HT1080 (cell line): ENCODE data around the gene PTPRD. TPM values are rescaled to one million over a fixed set of nuclear protein-coding genes. Genes with fewer than 3 reads are reported as not detected.

Experiments
- DNase-seq: peaks from one replicate; pipeline ENCODE4 v3.0.0-alpha.2; 2015; ENCODE audit warnings: low read depth
- small RNA-seq: library from RNA; depleted of rRNA; stranded (forward); fragments of <200 nt; gene quantifications from one replicate; pipeline ENCODE3, GENCODE V24; 2014
- total RNA-seq: library from RNA; depleted of rRNA; stranded (reverse); fragments of >200 nt; shearing (Covaris generic); gene quantifications from 2 replicates; pipeline ENCODE4 v1.2.3, GENCODE V29; 2014

PTPRD gene
- total RNA-seq, 1 experiment from 2014 or later: 9.6 TPM

DNA sequence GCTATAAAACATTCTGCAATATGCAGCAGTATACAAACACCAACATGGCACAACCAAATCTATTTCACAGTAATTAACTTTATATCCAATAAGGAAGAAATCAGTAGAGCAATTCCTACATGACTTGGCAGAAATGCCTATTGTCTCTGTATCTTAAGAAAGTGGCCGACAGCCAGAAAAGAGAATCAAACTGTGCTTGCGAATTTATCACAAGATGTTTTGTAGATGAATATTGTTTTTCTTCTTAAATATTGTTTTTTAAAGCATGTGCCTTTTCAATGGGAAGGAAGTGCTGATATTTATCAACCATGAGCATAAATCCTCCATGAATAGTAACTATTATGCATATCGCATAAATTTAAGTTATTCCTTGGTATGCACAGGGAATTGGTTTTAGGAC is 2311.5 kb downstream of the PTPRD start:
- no peak for DNase-seq

DNA sequence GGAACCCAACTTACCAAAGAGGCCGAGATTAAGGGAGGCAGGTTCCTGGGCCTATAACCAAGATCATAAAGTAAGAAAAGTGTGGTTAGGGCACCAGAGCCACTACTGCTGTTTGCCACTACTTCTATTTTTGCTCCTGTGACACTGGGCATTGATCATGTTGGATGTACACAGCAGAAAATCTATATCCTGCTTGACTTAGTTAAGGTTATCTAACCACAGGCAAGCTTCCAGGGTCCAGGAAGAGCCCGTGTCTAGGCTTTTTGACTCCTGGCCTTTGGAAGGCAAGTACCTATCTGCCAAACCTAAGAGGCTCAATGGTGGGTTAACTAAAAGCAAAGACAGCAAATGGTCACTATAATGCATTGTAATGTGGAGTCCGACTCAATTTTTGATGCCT is 2315.8 kb downstream of the PTPRD start:
- no peak for DNase-seq

DNA sequence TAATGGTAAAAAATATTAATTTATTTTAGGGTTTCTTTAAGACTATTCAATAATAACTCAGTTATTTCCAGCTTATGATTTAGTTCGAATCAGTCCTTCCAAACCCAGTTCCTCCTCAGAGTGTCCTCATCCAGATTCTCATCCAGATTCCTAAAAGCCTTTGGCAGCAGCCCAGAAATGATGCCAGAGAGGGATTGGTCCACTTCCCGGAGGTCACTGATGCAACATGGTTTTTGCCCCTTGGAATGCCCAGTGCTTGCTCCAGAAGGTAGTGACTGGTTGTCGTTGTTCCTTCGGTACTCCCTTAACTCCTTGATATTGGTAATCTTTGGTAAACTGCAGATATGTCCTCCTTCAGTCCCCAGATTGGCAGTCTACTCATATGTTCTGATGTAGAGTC is 2320.1 kb downstream of the PTPRD start:
- DNase-seq: no peak

DNA sequence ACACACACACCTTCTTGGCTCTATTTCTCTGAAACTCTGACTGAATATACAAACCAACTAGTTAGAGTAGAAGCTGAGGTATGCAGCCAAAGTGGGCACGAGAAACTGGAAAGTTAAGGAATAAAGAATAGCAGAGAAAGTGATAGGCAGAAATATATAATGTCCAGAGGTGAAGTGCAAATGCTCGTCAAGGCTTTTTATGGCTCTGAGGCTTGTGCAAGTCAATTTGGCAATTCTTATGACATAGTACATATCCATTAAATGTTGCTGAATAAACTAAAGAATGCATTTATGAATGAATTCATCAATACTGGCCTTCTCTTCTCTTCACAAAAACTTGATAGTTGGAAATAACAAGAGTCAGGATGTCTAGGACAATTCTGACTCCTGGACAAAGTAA is 2323.1 kb downstream of the PTPRD start:
- no peak for DNase-seq

DNA sequence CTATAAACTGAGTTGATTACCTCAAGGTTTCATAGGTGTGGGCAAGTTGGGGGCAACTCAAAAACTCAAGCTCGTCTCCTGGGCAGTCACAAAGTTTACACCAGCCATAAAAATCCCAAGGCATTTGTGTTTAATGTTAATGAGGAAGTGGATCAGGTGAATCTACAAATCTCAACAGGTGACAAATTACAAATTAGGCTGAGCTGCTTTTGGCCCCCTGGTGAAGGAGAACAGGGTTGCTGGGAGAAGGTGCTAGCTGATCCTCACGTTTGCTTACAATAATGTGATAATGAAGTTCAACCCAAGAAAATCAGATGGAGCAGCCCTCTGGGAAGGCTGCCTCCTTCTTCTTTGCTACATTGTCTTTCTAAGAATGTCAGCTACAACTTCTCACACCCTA is 2324.8 kb downstream of the PTPRD start:
- no peak for DNase-seq

DNA sequence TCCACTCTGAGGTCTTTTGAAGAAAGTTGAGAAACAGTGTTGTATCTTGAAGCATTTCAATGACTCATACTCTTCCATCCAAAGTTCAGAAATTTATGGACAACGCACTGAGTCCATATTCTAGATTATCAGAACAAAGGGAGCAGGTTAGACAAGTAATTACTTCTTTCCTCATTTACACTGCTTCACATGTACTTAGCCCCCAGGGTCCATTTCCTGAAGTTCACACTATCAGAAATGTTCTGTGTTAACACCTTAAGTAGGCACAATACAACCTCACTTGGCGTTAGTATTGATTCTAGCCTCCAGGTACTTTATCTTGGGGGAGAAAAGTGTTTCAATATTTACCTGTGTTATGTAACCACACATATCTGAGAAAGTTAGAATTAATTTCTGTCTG is 2325.3 kb downstream of the PTPRD start:
- no peak for DNase-seq

DNA sequence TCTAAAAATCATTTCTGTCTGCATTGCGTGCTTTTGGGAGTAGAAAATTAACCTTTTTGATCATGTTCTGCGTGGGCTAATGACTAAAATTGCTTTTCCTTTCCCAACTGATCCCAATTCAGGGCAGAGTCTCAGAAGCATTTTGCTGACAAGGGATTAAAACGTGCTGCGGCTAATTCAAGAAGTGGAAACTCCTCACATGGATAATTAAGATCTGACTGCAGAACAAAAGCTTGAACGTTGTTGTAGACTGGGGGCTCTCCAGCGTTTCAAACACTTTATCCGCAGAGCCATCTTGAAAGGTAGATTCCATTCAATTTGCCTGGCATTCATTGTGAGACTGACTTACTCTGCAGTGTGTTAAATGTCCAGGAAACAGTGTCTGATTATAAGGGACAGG is 2327.9 kb downstream of the PTPRD start:
- DNase-seq: no peak

DNA sequence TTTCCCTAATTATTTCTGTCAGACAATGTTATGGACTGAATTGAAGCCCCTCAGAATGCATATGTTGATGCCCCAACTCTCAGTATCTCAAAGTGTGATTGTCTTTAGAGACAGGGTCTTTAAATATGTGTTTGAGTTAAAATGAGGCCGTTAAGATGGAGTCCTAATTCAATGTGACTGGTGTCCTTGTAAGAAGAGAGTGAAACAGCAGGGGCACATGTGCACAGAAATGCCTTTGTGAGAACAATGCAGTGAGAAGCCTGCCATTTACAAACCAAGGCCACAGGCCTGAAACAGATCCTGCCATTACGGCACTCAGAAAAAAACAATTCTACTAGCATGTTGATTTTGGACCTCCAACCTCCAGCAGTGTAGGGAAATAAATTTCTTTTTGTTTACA is 2330.3 kb downstream of the PTPRD start:
- no peak for DNase-seq

DNA sequence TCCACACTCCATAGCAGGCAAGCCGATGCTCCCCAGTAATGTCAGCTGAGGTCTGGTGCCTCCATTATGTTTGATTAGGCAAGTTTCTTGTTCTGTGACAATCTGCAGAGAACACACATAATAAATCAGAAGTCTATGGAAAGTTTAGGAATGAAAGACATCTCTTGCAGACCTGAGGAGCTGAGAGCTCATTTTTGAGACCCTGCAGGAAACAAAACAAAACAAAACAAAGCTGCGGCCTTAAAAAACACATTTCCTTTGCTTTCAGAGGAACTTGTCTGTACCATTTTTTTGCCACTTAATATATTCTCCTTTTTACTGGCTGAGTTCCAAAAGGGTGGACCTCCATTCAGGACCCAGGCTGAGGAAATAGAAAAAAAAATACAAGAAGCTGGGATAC is 2332.0 kb downstream of the PTPRD start:
- DNase-seq: no peak

DNA sequence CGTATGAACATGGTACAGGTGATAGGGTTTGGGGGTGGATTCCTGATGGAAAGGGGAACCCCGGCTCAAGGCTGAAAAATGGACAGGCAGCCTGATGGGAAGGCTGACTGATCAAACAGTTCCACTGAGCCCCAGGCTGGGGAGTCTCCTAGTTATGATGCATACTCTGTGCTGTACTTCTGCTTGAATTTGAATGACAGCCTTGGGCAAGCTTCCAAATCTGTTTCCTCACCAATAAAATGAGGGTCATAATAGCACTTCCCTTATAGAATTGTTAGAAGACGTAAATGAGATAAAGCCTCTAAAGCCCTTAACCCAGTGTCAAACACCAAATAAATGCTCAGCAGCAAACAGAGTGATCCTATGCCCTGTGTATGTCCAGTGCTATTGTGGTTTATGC is 2334.8 kb downstream of the PTPRD start:
- no peak for DNase-seq

DNA sequence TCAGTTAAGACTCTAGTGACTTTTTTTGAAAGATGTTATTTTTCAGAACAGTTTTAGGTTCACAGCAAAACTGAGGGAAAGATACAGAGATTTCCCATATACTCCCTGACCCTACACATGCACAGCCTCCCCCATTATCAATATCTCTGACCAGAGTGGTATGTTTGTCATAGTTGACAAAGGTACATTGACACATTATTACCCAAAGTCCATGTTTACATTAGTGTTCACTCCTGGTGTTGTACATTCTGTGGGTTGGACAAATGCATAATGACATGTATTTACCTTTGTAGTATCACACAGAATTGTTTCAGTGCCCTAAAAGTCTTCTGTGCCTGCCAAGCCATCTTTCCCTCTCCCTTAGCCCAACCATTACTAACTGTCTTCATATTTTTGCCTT is 2342.6 kb downstream of the PTPRD start:
- no peak for DNase-seq

DNA sequence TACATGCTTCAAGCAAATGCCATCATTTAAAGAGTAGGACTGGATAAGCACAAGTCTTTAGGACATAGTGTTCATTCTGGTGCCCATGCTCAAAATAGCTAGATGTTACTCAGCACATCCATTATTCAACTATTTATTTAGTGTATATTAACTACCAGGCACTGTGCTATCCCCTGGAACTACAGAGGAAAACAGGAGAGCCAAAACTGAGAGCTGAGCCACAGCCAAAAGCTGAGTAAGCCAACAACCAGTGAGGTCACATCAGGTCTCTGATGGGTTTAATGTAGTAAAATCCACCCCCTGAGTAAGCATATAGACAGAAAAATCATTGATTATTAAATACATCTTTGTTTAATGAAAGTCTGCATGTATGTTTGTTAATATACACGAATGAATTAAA is 2343.9 kb downstream of the PTPRD start:
- DNase-seq: no peak

DNA sequence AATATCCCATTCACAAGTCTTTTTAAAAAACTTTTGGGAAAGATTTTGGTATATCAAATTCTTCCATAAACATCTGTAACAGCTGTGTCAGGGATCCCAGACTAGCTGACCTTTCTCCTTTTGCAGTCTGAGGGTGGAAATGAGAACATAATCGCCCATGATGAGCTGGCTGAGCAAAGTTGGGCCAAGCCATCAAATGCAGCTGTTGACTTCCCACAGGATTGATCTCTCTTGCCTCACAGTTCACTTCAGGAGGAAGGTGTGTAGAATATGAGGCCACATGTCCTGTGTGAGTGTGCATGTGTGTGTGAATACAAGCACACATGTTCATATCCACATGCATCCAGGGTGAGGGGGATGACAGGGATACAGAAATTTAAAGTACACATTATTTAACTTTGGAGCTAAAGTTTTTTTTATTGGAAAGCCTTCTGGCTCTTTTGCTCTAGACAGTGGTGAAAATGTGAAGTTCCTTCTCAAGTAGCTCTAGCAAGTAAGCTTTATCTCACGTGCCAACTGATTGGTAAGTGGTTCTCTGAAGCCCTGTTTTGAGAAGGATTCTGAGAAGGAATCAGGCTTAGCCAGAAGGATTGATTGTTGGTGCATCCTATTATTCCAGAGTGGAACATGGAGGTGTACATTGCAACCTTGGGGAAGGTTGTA is 2344.5 kb downstream of the PTPRD start:
- no peak for DNase-seq

DNA sequence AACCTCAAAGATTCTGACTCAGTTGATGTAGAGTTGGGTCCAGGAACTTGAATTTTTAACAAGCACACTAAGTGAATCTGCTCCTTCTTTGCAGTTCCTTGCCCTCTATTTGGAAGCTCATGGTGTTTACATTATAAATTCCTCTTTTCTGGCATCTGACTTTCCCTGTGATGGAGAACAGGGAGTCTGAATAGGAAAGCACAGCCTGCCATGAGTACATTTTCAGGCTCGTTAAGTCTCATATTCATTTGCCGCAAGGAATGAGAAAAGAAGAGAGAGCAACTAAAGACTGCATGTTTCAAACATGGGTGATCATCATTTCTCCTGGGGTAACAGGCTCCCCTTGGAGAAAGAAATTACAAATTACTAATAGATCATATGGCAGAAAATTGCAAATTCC is 2345.2 kb downstream of the PTPRD start:
- no peak for DNase-seq

DNA sequence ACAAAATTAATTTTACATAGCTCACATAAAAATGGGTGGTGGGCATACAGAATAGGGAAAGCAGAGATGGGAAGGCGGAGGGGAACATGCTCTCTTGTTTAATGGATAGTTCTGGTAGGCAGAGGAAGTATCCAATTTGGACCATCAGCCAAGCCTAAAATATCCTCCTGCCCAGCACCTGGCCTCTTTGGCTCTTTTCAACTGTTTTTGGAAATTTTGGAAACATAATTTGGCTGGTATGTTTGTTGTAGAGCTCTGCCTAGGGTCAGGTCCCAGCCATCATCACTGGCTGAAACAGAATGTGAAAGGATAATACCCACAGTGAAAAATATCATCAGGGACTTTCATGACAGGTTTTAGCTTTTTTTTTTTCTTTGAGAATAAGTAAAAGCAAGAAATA is 2345.9 kb downstream of the PTPRD start:
- DNase-seq: no peak

DNA sequence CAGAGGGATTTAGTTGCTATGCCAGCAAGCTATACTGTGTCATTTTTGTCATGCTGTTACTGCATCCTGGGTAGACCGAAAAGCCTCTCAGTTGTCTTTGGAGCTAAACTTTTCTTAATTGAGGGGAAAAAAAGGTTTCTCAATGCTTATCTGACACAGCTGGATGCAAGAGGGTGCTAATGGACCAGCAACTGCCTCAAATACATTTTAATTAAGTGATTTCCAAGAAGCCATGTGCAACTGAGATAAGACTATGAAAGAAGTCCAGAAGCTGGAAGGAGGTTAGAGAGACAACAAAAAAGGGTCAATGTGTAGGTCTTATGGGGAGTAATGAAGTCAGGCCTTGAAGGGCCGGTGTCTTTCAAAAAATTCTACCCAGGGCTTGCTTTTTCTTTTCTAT is 2347.5 kb downstream of the PTPRD start:
- no peak for DNase-seq

Small RNA genes within 50 kb of the gene (small RNA-seq; reads per million reads assigned to genes)
- gene AL135790.2: not detected
- not detected for gene RNU7-185P
